CD1c-positive myeloid dendritic cell (primary cell): ENCODE results near the gene TXNL1.
"Not testable (repeated sequence)": the region's sequence is repeated elsewhere in the genome, so short reads cannot be mapped to it uniquely, and the experiment has no call there.

Experiments used
- DNase-seq: peaks from one replicate; pipeline ENCODE4 v3.0.0-alpha.2; 2016; ENCODE audit errors: extremely low spot score

TXNL1 gene

GRCh38 chr18:56645415-56646016 is 7.1 kb upstream of the TXNL1 start:
- peak; percentile 41 for DNase-seq

DNA sequence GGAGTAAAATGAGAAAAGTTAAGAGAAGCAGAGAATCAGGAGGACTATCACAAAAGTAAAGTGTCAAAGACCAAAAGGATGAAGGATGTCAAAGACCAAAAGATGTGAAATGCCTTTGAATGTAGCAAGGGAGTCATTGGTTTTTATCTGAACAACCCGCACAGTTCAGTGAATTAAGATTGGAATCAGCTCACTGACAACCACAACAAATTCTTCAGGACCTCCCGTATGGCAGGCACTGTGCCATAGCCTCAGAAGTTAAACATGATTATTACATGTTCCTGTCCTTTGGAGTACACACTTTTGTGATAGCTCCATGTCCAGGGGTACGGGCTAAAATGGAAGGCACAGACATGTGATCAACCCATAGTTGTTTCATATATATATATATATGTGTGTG is 5.0 kb upstream of the TXNL1 start:
- no peak for DNase-seq

DNA sequence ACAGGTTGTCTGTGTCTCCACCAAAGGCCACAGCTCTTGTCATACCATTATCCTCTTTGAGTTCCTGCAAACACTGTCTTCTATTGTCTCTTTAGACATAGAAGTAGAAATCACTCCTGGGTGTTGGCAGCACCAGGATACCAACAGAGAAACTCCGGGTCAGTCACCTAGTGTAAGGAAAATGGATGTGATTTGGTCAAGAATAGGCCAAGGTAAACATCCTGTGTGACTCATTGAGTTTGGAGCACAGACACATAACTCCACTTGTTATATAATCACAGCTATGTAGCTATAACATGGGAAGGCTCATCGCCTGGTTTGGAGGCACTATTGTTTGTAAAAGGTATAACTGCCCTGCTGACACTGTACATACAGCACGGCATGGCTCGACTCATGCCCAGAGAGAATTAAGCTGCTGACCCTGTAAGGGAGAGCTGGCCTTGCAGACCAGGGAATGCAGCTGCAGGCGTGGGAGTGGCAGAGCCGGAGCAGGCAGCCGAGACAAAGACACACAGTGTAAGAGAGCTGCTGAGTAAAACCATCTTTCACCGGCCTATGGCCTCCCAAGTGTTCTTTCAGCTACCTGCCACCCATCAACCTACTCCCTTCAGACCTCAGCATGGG is 3.4 kb upstream of the TXNL1 start:
- DNase-seq = no peak

GRCh38 chr18:56639571-56639970 is 1.2 kb upstream of the TXNL1 start:
- DNase-seq = no peak

GRCh38 chr18:56639104-56639381 is 651 bp upstream of the TXNL1 start:
- no peak for DNase-seq

GRCh38 chr18:56637711-56638231 is 621 bp downstream of the TXNL1 start:
- peak; percentile 15 for DNase-seq

DNA sequence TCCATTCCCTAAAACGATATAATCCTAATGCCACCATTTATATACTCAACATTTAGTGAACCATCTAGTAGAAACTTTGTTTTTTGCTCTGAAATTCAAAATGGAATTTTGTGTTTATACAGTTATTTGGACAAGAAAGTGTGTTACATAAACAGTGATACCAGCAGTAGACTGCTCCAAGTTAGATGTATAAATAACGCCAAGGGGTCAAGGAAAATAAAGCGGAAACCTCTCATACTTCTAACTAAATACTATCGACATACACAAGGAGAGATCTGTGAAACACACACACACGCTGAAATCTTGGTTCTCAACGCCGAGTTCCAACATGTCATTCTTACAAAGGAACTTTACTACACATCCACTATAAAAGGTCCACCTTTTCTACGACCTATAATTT is 1.2 kb downstream of the TXNL1 start:
- no peak for DNase-seq

DNA sequence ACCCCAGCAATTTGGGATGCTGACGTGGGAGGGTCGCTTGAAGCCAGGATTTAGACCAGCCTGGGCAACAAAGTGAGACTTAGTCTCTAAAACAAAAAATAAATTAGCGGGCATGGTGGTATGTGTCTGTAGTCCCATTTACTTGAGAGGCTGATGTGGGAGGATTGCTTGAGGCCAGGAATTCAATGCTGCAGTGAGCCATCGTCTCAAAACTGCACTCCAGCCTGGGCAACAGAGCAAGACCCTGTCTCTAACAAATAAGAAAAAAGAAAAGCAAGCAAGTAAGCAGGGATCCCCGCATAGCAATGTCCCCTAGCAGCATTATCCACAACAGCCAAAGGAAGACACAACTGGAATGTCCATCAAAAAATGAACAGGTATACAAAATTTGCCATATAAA is 3.4 kb downstream of the TXNL1 start:
- DNase-seq = no peak

DNA sequence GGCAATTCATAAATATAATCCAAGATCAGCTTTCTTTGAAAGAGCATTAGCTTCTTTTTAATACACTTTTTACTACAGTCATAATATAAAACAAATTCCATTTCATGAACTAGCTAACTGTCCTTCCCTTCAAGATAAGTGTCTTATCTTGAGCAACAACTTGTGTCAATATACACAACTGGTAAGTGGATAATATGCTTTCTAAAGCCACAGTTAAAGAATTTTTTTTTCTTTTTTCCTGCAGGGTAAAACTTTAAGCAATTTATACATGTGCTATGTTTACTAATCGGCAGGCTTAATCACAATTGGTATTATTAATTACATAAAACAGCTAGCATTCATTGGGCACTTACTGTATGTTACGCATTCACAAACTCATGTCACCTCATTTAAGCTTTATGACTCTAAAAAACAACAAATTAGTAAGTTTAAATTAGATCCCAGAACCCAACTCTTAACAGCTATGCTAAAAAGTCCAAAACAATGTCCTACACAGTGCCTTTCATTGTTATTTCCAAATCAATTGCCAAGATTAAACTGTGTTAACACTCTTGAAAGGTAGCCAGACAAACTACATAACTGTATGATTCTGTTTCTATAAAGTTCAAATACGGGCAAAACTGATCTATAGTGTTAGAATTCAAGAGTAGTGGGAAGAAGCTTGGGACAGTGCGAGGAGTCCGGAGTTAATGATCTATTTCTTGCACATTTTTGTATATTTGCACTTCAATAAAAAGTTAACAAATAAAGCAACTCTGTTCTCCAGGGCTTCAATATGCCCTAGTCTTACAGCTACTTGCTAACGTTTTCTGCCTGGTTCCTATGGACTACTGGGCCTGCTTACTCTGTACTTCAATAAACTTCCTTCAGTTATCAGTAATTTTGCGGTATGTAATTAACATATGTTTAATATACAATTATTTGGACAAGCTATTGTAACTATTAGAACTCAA is 6.0 kb downstream of the TXNL1 start:
- DNase-seq = no peak

DNA sequence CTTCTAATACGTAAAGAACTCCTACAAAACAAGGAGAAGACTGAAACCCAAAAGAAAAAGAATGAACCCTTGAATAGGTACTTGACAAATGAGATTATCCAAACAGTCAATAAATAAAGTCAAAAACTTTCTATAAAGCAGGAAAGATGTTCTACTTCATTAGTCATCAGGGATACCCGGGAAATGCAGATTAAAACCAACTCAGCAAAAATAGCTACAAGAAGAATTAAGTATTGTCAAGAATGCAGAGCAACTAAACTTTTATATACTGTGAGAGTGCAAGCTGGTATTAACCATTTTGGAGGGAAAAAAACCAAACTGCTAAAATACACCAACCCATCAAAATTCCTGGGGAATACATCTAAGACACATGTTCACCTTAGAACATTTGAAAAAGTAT is 10.4 kb downstream of the TXNL1 start:
- DNase-seq = no peak

GRCh38 chr18:56615738-56616520 is 22.5 kb downstream of the TXNL1 start:
- no peak for DNase-seq

GRCh38 chr18:56606618-56607017 is 31.8 kb downstream of the TXNL1 start:
- DNase-seq = no peak

DNA sequence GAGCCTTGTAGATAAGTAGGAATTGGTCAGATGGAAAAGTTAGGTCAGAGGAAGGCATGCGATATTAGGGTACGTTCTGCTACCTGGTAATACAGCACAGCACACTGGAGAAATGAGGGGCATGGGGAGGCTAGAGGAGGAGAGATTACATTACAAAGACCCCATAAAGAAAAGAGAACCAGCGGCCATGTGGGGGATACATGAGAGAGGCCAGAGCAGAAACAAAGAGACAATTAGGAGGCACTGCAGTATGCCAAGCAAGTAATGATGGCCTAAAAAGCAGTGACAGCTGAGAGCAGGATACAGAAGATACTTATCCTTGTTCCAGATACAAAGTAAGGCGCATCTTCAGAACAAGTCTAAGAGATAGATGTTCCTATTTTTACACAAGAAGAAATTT is 40.0 kb downstream of the TXNL1 start:
- DNase-seq = no peak

GRCh38 chr18:56593906-56594305 is 44.5 kb downstream of the TXNL1 start:
- DNase-seq = no peak

DNA sequence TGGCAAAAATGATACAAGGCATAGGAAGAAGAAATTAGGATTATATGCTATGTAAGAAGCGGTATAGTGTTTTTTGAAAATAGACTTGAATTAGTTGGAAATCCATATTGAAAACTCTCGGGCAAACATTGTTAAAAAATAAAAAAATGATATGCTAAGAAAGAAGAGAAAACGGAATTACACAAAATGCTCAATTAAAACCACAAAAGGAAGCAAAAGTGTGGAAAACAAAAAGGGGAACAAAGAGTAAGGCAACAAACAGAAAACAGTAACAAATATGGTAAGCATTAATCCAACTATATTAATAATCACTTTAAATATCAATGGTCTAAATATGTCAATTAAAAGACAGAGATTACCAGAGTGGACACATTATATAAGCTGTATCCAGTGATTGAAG is 58.4 kb downstream of the TXNL1 start:
- DNase-seq = peak; percentile 45

- no peak for DNase-seq
Observed at GRCh38 chr18:56579451-56579850, 58.9 kb downstream of the TXNL1 start.

GRCh38 chr18:56576826-56577573 is 61.4 kb downstream of the TXNL1 start:
- no peak for DNase-seq

DNA sequence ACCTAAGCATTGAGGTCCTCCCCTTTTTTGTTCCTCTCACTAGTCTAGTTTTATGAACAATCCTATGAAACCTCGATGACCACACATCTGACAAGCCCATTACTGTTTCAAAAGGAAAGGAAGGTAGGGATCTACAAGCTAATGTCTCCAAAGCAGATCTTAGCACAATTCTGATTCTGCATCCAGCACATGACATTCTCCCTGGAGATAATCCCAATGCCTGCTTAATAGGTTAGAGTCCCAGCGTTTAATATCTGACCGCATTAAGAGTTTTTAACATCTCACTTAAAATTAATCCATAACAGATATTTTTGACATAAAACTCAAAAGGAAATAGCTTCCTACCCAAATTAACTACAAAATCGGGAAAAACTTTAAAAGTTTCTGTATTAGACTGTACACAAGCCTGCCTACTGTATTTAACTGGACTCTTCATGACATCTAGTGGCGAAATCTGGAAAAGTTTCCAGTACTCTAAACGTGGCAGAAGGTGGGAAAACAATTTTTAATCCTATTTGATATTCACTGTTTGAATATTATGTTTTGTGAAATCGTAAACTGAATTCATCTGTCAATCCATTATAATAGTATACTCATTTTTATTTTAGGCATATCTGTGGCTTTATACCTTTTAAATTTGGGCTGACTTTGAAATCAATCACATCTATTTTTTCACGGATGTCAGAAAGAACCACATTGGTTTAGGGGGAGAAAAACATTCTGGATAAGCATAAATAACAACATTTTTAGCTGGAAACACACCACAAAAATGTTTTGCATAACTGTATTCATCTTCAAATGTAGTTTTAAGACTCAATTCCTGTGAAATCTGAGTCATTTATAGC is 62.4 kb downstream of the TXNL1 start:
- DNase-seq = peak; percentile 77

GRCh38 chr18:56574861-56575260 is 63.5 kb downstream of the TXNL1 start:
- no peak for DNase-seq

GRCh38 chr18:56572267-56572666 is 66.1 kb downstream of the TXNL1 start:
- DNase-seq = not testable (repeated sequence)
